T-helper 17 cell (primary cell): ENCODE measurements around the gene TEX26. TPM values are rescaled to one million over a fixed set of nuclear protein-coding genes. Genes with fewer than 3 reads are reported as not detected.

Experiments
- ATAC-seq: fragments of 150-1000 bp; cut with Tn5 transposase; 2 replicates; pipeline ENCODE4 v1.10.0; 2021; ENCODE audit warnings: mild to moderate bottlenecking, moderate library complexity
- DNase-seq, 3 donors: peaks; one replicate each; pipeline versions ENCODE4 v3.0.0 to v3.0.0-alpha.2; 2020 to 2021
- H3K9me3 ChIP-seq: one replicate; pipeline ENCODE4 v1.7.0; 2013; ENCODE audit warnings: low read length, mild to moderate bottlenecking; ENCODE audit not compliant: control insufficient read depth, poor library complexity, severe bottlenecking
- H3K27ac Mint-ChIP-seq: one replicate; pipeline ENCODE4 v1.8.0; 2022; ENCODE audit warnings: mild to moderate bottlenecking, moderate library complexity, mixed read lengths
- H3K27me3 Mint-ChIP-seq: one replicate; pipeline ENCODE4 v1.8.0; 2022; ENCODE audit warnings: mixed read lengths
- H3K36me3 Mint-ChIP-seq: one replicate; pipeline ENCODE4 v1.8.0; 2022; ENCODE audit warnings: low read depth, mixed read lengths
- H3K4me1 Mint-ChIP-seq: one replicate; pipeline ENCODE4 v1.8.0; 2022; ENCODE audit warnings: mild to moderate bottlenecking, mixed read lengths
- H3K4me3 Mint-ChIP-seq: one replicate; pipeline ENCODE4 v1.8.0; 2022; ENCODE audit warnings: mild to moderate bottlenecking, moderate library complexity, mixed read lengths
- total RNA-seq, 4 donors: library from RNA in 2 of 4; stranded (reverse) in 2 of 4; gene quantifications; one replicate each; pipeline ENCODE4 v1.2.3 and lab custom pipeline; 2022 to 2026

The TEX26 gene
- total RNA-seq, 2 donors from 2014 or later, result not detected

- no peak for ATAC-seq
- H3K36me3 Mint-ChIP-seq, result no peaks in the 10 kb centered on the region
- no peaks in the 10 kb centered on the region for H3K9me3 ChIP-seq
- no peak for DNase-seq
- no peak overlapping the region for H3K27ac Mint-ChIP-seq
- H3K4me3 Mint-ChIP-seq, result no peak overlapping the region
- peaks cover 3% of the 10 kb centered on the region for H3K4me1 Mint-ChIP-seq
- H3K27me3 Mint-ChIP-seq, result peaks cover 45% of the 10 kb centered on the region
These were observed 82.0 kb downstream of the TEX26 start for GRCh38 chr13:31014456-31014855.

GRCh38 chr13:31015199-31015598 lies 82.7 kb downstream of the TEX26 start:
- H3K9me3 ChIP-seq, result no peaks in the 10 kb centered on the region
- DNase-seq (no peak), ATAC-seq (no peak)
- Mint-ChIP-seq H3K27me3 (peaks cover 46% of the 10 kb centered on the region), H3K36me3 (no peaks in the 10 kb centered on the region), H3K27ac (no peak overlapping the region), H3K4me1 (peaks cover 3% of the 10 kb centered on the region), H3K4me3 (no peak overlapping the region)

GRCh38 chr13:31016342-31017325 lies 84.2 kb downstream of the TEX26 start:
- H3K27ac Mint-ChIP-seq, result no peak overlapping the region
- H3K4me1 Mint-ChIP-seq, result peaks cover 3% of the 10 kb centered on the region
- no peak for DNase-seq
- no peak for ATAC-seq
- no peaks in the 10 kb centered on the region for H3K36me3 Mint-ChIP-seq
- peaks cover 47% of the 10 kb centered on the region for H3K27me3 Mint-ChIP-seq
- H3K9me3 ChIP-seq, result no peaks in the 10 kb centered on the region
- no peak overlapping the region for H3K4me3 Mint-ChIP-seq

- DNase-seq (no peak), ATAC-seq (no peak)
- Mint-ChIP-seq H3K4me3 (no peak overlapping the region), H3K4me1 (no peaks in the 10 kb centered on the region), H3K27me3 (peaks cover 61% of the 10 kb centered on the region), H3K27ac (no peak overlapping the region), H3K36me3 (no peaks in the 10 kb centered on the region)
- no peaks in the 10 kb centered on the region for H3K9me3 ChIP-seq
These were observed 86.1 kb downstream of the TEX26 start for GRCh38 chr13:31018511-31018910.

- peaks cover 45% of the 10 kb centered on the region for H3K27me3 Mint-ChIP-seq
- ATAC-seq (no peak), DNase-seq (no peak)
- no peak overlapping the region for H3K4me3 Mint-ChIP-seq
- H3K36me3 Mint-ChIP-seq, result no peaks in the 10 kb centered on the region
- no peak overlapping the region for H3K27ac Mint-ChIP-seq
- H3K9me3 ChIP-seq, result no peaks in the 10 kb centered on the region
- H3K4me1 Mint-ChIP-seq, result no peaks in the 10 kb centered on the region
These were observed 88.5 kb downstream of the TEX26 start for GRCh38 chr13:31020996-31021395.

GRCh38 chr13:31022288-31022895 lies 89.9 kb downstream of the TEX26 start:
- no peak for ATAC-seq
- peaks cover 51% of the 10 kb centered on the region for H3K27me3 Mint-ChIP-seq

GRCh38 chr13:31022928-31023530 lies 90.6 kb downstream of the TEX26 start:
- no peaks in the 10 kb centered on the region for H3K9me3 ChIP-seq
- H3K4me1 Mint-ChIP-seq, result no peaks in the 10 kb centered on the region
- no peak overlapping the region for H3K4me3 Mint-ChIP-seq
- ATAC-seq (no peak), DNase-seq (no peak)
- no peak overlapping the region for H3K27ac Mint-ChIP-seq
- H3K27me3 Mint-ChIP-seq, result peaks cover 55% of the 10 kb centered on the region
- H3K36me3 Mint-ChIP-seq, result no peaks in the 10 kb centered on the region

More at GRCh38 chr13:31022288-31022895, 89.9 kb downstream of the TEX26 start:
- Mint-ChIP-seq H3K4me3 (no peak overlapping the region), H3K27ac (no peak overlapping the region), H3K4me1 (no peaks in the 10 kb centered on the region), H3K36me3 (no peaks in the 10 kb centered on the region)
- H3K9me3 ChIP-seq, result no peaks in the 10 kb centered on the region
- no peak for DNase-seq

Other genes starting within 250 kb of the TEX26 start
- 10 to 100 TPM; 58.4 to 68.4 TPM for gene ALOX5AP, start 197.1 kb upstream of the TEX26 start, total RNA-seq
- gene MEDAG, start 26.4 kb upstream of the TEX26 start, total RNA-seq, result not detected
- 100 to 1,000 TPM; 143 to 153 TPM for gene HSPH1, start 229.2 kb downstream of the TEX26 start, total RNA-seq